HUES6 (cell line): ENCODE results near the gene ZBTB20.

ENCODE experiments used
- H3K27ac ChIP-seq: 2 replicates; pipeline ENCODE4 v1.7.0; 2013; ENCODE audit warnings: low read depth, mild to moderate bottlenecking, low read length, inconsistent platforms
- H3K27me3 ChIP-seq: 2 replicates; pipeline ENCODE4 v1.6.1; 2013; ENCODE audit warnings: low read length; ENCODE audit not compliant: control insufficient read depth, insufficient read depth
- H3K36me3 ChIP-seq: 2 replicates; pipeline ENCODE4 v1.6.1; 2013; ENCODE audit warnings: low read length; ENCODE audit not compliant: control insufficient read depth, insufficient read depth
- H3K4me1 ChIP-seq: 2 replicates; pipeline ENCODE4 v1.6.1; 2013; ENCODE audit warnings: low read length; ENCODE audit not compliant: control insufficient read depth, insufficient read depth
- H3K4me3 ChIP-seq: 2 replicates; pipeline ENCODE4 v1.5.1; 2013; ENCODE audit warnings: low read depth, low read length
- H3K9ac ChIP-seq: one replicate; pipeline ENCODE4 v1.6.1; 2013; ENCODE audit warnings: mild to moderate bottlenecking, low read length
- H3K9me3 ChIP-seq: 2 replicates; pipeline ENCODE4 v1.6.1; 2013; ENCODE audit warnings: low read depth, low read length; ENCODE audit not compliant: control insufficient read depth, insufficient read depth

ZBTB20 gene

GRCh38 chr3:114362815-114363214, 784.3 kb downstream of the ZBTB20 start:
- no peaks in the 10 kb centered on the region for H3K9me3 ChIP-seq
- H3K27me3 ChIP-seq = no peaks in the 10 kb centered on the region
- H3K9ac ChIP-seq = no peak overlapping the region
- no peaks in the 10 kb centered on the region for H3K36me3 ChIP-seq
- H3K27ac ChIP-seq = no peak overlapping the region
- H3K4me1 ChIP-seq = 0 out of 2 replicates have a peak, but pooled peaks cover 11% of the 10 kb centered on the region
- no peak overlapping the region for H3K4me3 ChIP-seq

GRCh38 chr3:114361391-114361790, 785.7 kb downstream of the ZBTB20 start:
- no peaks in the 10 kb centered on the region for H3K9me3 ChIP-seq
- H3K27me3 ChIP-seq = no peaks in the 10 kb centered on the region
- H3K36me3 ChIP-seq = no peaks in the 10 kb centered on the region

GRCh38 chr3:114356525-114356924, 790.6 kb downstream of the ZBTB20 start:
- Histone ChIP-seq H3K27ac (peak overlapping the region; percentile 47; the same call in 1 of the 2 replicates), H3K9me3 (no peaks in the 10 kb centered on the region), H3K4me1 (peaks cover 29% of the 10 kb centered on the region), H3K4me3 (peak overlapping the region; percentile 16; the same call in 1 of the 2 replicates), H3K9ac (no peak overlapping the region), H3K27me3 (no peaks in the 10 kb centered on the region), H3K36me3 (no peaks in the 10 kb centered on the region)

More at GRCh38 chr3:114361391-114361790, 785.7 kb downstream of the ZBTB20 start:
- peaks cover 19% of the 10 kb centered on the region for H3K4me1 ChIP-seq
- no peak overlapping the region for H3K9ac ChIP-seq
- H3K27ac ChIP-seq = no peak overlapping the region
- H3K4me3 ChIP-seq = no peak overlapping the region

- H3K36me3 ChIP-seq = no peaks in the 10 kb centered on the region
- H3K9ac ChIP-seq = no peak overlapping the region
- peaks cover 30% of the 10 kb centered on the region for H3K4me1 ChIP-seq
- H3K27ac ChIP-seq = peak overlapping the region; percentile 47; the same call in 1 of the 2 replicates
- H3K4me3 ChIP-seq = peak overlapping the region; percentile 16; the same call in 1 of the 2 replicates
- no peaks in the 10 kb centered on the region for H3K27me3 ChIP-seq
- no peaks in the 10 kb centered on the region for H3K9me3 ChIP-seq
Measured at GRCh38 chr3:114356066-114356465, 791.0 kb downstream of the ZBTB20 start.

- Histone ChIP-seq H3K4me1 (peaks cover 30% of the 10 kb centered on the region), H3K27ac (no peak overlapping the region), H3K9me3 (no peaks in the 10 kb centered on the region), H3K9ac (no peak overlapping the region), H3K36me3 (no peaks in the 10 kb centered on the region), H3K27me3 (no peaks in the 10 kb centered on the region), H3K4me3 (peak overlapping the region; percentile 1; the same call in 1 of the 2 replicates)
Measured at GRCh38 chr3:114355653-114356052, 791.4 kb downstream of the ZBTB20 start.

GRCh38 chr3:114351822-114352145, 795.3 kb downstream of the ZBTB20 start:
- no peak overlapping the region for H3K27ac ChIP-seq
- no peaks in the 10 kb centered on the region for H3K36me3 ChIP-seq
- peaks cover 22% of the 10 kb centered on the region for H3K4me1 ChIP-seq
- H3K27me3 ChIP-seq = no peaks in the 10 kb centered on the region
- H3K9ac ChIP-seq = no peak overlapping the region
- no peaks in the 10 kb centered on the region for H3K9me3 ChIP-seq
- no peak overlapping the region for H3K4me3 ChIP-seq

GRCh38 chr3:114351123-114351821, 795.8 kb downstream of the ZBTB20 start:
- Histone ChIP-seq H3K4me3 (no peak overlapping the region), H3K9ac (no peak overlapping the region), H3K9me3 (no peaks in the 10 kb centered on the region), H3K27ac (no peak overlapping the region), H3K27me3 (no peaks in the 10 kb centered on the region), H3K36me3 (no peaks in the 10 kb centered on the region), H3K4me1 (peaks cover 17% of the 10 kb centered on the region)

GRCh38 chr3:114350690-114351089, 796.4 kb downstream of the ZBTB20 start:
- H3K27ac ChIP-seq = no peak overlapping the region
- no peak overlapping the region for H3K9ac ChIP-seq
- no peaks in the 10 kb centered on the region for H3K9me3 ChIP-seq
- peaks cover 11% of the 10 kb centered on the region for H3K4me1 ChIP-seq
- H3K27me3 ChIP-seq = no peaks in the 10 kb centered on the region
- no peaks in the 10 kb centered on the region for H3K36me3 ChIP-seq
- H3K4me3 ChIP-seq = no peak overlapping the region

GRCh38 chr3:114350271-114350670, 796.8 kb downstream of the ZBTB20 start:
- Histone ChIP-seq H3K27ac (no peak overlapping the region), H3K4me1 (peaks cover 7% of the 10 kb centered on the region), H3K27me3 (no peaks in the 10 kb centered on the region), H3K9ac (no peak overlapping the region), H3K9me3 (no peaks in the 10 kb centered on the region), H3K36me3 (no peaks in the 10 kb centered on the region), H3K4me3 (no peak overlapping the region)

- Histone ChIP-seq H3K4me1 (no peaks in the 10 kb centered on the region), H3K9ac (no peak overlapping the region)
Measured at GRCh38 chr3:114344492-114344891, 802.6 kb downstream of the ZBTB20 start.

GRCh38 chr3:114338651-114339357, 808.3 kb downstream of the ZBTB20 start:
- Histone ChIP-seq H3K27ac (no peak overlapping the region), H3K9ac (no peak overlapping the region), H3K9me3 (no peaks in the 10 kb centered on the region), H3K27me3 (no peaks in the 10 kb centered on the region), H3K4me3 (no peak overlapping the region), H3K4me1 (peaks cover 12% of the 10 kb centered on the region; the same call in 1 of the 2 replicates), H3K36me3 (no peaks in the 10 kb centered on the region)

More at GRCh38 chr3:114344492-114344891, 802.6 kb downstream of the ZBTB20 start:
- H3K9me3 ChIP-seq = no peaks in the 10 kb centered on the region
- H3K4me3 ChIP-seq = no peak overlapping the region
- H3K27ac ChIP-seq = no peak overlapping the region
- no peaks in the 10 kb centered on the region for H3K36me3 ChIP-seq
- H3K27me3 ChIP-seq = no peaks in the 10 kb centered on the region
